ENCODE measurements around the gene FTH1.

DNA sequence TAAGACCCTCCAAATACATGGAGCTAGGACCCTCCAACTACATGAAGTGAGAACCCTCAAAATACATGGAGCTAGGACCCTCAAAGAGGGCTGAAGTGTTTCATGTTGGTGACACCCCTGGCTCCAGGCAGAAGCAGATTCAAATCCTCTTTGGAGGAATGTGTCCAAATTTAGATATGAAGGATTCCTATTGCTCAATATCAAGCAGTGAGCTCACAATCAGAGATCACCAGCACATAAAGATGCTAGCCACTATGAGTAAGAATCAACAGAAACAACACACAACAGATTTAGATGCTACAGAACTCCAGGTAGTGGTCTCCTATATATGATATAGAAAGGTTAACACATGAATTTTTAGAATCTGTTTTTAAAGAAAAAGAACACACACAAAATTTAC is 38.8 kb downstream of the FTH1 start:
- TF ChIP-seq, protein P1, sequence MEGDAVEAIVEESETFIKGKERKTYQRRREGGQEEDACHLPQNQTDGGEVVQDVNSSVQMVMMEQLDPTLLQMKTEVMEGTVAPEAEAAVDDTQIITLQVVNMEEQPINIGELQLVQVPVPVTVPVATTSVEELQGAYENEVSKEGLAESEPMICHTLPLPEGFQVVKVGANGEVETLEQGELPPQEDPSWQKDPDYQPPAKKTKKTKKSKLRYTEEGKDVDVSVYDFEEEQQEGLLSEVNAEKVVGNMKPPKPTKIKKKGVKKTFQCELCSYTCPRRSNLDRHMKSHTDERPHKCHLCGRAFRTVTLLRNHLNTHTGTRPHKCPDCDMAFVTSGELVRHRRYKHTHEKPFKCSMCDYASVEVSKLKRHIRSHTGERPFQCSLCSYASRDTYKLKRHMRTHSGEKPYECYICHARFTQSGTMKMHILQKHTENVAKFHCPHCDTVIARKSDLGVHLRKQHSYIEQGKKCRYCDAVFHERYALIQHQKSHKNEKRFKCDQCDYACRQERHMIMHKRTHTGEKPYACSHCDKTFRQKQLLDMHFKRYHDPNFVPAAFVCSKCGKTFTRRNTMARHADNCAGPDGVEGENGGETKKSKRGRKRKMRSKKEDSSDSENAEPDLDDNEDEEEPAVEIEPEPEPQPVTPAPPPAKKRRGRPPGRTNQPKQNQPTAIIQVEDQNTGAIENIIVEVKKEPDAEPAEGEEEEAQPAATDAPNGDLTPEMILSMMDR (IDR thresholded peaks at IDR 0.05) = no peak
- no peak for TF ChIP-seq POLR2A (IDR thresholded peaks at IDR 0.05)

All from Peyer's patch (tissue), 4 donors.